BJ (cell line): Measurements from ENCODE around the gene TOMM7. TPM values are rescaled to one million over a fixed set of nuclear protein-coding genes. Genes with fewer than 3 reads are reported as not detected.
A peak's percentile ranks its signal among the peaks of the same experiment; 100 is the strongest.

Experiments
- CTCF ChIA-PET: fragments of 350-600 bp; formaldehyde crosslinking; extraction: SDS; loops from one replicate; lab custom pipeline; 2021; ENCODE audit warnings: antibody characterized with exemption, inconsistent platforms; lab: Yijun Ruan, JAX
- POLR2A ChIA-PET: fragments of 300-600 bp; sonication (Branson Sonifier 250); formaldehyde crosslinking; extraction: SDS; loops from one replicate; lab custom pipeline; 2021; ENCODE audit warnings: antibody characterized with exemption; lab: Charles Lee
- DNase-seq: peaks from one replicate; pipeline ENCODE4 v3.0.0-alpha.2; 2011; ENCODE audit warnings: low read depth
- H3K27me3 ChIP-seq: 2 replicates; pipeline ENCODE4 v1.6.0; 2011; ENCODE audit warnings: low read length; ENCODE audit not compliant: control insufficient read depth, insufficient read depth
- H3K36me3 ChIP-seq: 2 replicates; pipeline ENCODE4 v1.5.1; 2011; ENCODE audit warnings: low read length; ENCODE audit not compliant: control insufficient read depth, insufficient read depth
- H3K4me3 ChIP-seq: 2 replicates; pipeline ENCODE4 v1.5.1; 2011; ENCODE audit warnings: low read depth, mild to moderate bottlenecking, control low read depth, low read length
- polyA plus RNA-seq: library from polyadenylated mRNA; depleted of rRNA; stranded (reverse); fragments of >200 nt; gene quantifications from 2 replicates; pipeline ENCODE4 v1.2.3, GENCODE V29; 2011
- TF ChIP-seq, protein P1 (sequence below): IDR thresholded peaks from 2 replicates; pipeline ENCODE4 v1.5.1; 2011; ENCODE audit warnings: low read depth, mild to moderate bottlenecking, control low read depth, inconsistent platforms, low read length, moderate library complexity; ENCODE audit not compliant: insufficient read depth

TOMM7 gene
- polyA plus RNA-seq, 1 experiment: 346 TPM

DNA sequence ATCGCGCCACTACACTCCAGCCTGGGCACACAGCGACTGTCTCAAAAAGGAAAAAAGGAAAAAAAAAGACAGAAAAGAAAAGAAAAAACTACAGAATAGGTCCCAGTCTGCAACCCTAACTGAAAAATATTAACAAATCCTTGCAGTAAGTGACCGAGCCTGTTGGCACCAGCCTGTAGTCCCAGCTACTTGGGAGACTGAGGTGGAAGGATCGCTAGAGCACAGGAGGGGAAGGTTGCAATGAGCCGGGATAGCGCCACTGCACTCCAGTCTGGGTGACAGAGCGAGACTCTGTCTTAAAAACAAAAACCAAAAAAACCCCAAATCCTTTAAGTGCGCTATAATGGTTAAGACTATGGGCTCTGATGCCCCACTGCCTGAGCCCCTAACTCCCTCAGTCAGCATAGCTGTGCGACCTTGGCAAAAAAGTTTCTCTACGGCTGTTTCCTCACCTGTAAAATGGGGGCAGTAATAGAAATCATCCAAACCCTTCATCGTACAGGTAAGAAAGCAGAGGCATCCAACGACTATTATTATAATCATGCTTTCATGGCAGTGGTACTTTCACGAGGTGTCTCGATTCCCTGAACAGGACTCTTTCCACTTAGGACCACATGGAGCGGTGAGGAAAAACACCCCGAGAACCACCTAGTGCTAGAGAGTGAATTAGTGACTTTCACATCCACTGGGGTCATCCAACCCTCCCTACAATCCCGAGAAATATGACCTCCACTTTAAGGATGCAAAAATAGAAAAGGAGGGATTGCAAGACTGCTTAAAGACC is 755 bp downstream of the TOMM7 start:
- POLR2A ChIA-PET: no interaction called here
- TF ChIP-seq, protein P1, sequence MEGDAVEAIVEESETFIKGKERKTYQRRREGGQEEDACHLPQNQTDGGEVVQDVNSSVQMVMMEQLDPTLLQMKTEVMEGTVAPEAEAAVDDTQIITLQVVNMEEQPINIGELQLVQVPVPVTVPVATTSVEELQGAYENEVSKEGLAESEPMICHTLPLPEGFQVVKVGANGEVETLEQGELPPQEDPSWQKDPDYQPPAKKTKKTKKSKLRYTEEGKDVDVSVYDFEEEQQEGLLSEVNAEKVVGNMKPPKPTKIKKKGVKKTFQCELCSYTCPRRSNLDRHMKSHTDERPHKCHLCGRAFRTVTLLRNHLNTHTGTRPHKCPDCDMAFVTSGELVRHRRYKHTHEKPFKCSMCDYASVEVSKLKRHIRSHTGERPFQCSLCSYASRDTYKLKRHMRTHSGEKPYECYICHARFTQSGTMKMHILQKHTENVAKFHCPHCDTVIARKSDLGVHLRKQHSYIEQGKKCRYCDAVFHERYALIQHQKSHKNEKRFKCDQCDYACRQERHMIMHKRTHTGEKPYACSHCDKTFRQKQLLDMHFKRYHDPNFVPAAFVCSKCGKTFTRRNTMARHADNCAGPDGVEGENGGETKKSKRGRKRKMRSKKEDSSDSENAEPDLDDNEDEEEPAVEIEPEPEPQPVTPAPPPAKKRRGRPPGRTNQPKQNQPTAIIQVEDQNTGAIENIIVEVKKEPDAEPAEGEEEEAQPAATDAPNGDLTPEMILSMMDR: no peak
- Histone ChIP-seq H3K36me3 (no peaks in the 10 kb centered on the region), H3K4me3 (peak overlapping the region; percentile 67), H3K27me3 (peaks cover 1% of the 10 kb centered on the region; the same call in 1 of the 2 replicates)
- CTCF ChIA-PET: interaction anchor here (0.6 to 1.7 kb wide), 9 partner anchors 8 to 265 kb away, joined by 3 to 10 read pairs (median 3); partner anchors contain the start of gene IL6
- DNase-seq: no peak

DNA sequence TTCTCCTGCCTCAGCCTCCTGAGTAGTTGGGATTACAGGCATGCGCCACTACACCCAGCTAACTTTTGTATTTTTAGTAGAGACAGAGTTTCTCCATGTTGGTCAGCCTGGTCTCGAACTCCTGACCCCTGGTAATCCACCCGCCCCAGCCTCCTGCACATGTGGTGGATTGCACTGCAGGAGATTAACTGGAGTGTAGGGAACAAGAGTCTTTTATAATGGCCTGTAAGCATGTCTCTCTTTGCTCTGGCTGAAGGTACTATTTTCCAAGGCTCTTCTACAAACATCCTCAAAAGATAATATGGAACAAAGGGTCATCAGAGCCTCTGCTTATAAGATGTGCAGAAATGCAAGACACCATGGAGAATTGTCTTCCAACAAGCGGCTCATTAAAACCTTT is 3.2 kb downstream of the TOMM7 start:
- DNase-seq: no peak
- POLR2A ChIA-PET: no interaction called here
- TF ChIP-seq, protein P1: no peak
- CTCF ChIA-PET: interaction anchor here (0.6 kb wide), 1 partner anchor 93 kb away, joined by 3 read pairs; the partner anchor contains the start of gene IL6
- H3K36me3 ChIP-seq: no peaks in the 10 kb centered on the region; the same call in 1 of the 2 replicates
- no peaks in the 10 kb centered on the region for H3K27me3 ChIP-seq
- H3K4me3 ChIP-seq: no peak overlapping the region

DNA sequence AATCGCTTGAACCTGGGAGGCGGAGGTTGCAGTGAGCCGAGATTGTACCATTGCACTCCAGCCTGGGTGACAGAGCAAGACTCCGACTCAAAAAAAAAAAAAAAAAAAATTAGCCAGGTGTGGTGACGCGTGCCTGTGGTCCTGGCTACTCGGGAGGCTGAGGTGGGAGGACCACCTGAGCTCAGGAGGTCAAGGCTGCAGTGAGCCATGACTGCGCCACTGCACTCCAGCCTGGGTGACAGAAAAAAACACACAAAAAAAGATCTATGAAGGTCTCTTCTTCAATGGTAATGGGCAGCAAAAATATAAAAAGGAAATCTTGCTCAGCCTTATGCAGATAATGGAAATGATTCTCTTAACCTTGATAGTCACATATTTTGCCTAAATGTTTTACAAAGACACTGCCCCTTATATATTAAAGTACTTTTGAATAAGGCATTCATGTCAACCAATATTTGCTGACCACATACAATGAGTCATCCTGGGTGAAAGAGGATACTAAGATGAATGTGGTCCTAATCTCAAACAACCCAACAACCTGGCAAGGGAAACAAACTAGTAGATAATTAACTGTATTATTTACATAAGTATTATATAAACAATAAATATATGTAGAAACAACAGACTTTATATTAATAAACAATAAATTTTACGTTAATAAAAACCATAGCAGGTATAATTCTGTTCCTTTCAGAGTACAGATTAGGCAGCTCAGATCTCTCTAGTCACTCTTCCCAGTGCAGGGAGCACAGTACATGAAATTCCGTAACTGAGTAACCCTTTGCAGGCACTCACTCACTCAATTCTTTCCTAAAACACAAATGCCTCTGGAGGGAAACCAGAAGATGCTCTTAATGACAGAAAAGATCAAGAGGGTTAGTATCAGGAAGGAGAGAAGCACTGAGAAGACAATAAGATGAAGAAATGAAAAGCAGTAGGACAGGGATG is 8.1 kb downstream of the TOMM7 start:
- ChIA-PET POLR2A (no interaction called here), CTCF (no interaction called here)

DNA sequence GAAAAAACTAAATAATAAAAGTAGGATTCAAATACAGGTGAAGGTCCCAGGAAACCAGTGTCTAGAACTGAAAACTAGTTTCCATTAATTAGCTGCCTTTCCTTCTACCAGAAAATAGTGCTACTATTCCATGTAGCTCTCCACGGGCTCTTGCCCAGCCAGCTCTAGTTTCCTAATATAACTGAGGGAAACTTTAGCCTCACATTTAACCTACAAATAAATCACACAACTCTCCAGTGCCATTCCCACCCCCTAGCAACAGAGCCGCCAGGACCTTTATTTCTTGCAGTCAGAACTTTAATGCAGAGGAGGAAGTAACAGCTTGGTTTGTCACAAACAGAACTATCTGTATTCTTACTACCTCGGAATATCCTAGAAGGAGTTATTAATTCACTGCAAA is 10.3 kb downstream of the TOMM7 start:
- TF ChIP-seq, protein P1: no peak
- H3K36me3 ChIP-seq: peaks cover 3% of the 10 kb centered on the region
- H3K27me3 ChIP-seq: no peaks in the 10 kb centered on the region
- no peak overlapping the region for H3K4me3 ChIP-seq
- POLR2A ChIA-PET: no interaction called here
- CTCF ChIA-PET: interaction anchor here (1.0 to 2.1 kb wide), 3 partner anchors 10 to 243 kb away, joined by 4 to 10 read pairs (median 5); partner anchors contain the start of gene TOMM7
- DNase-seq: no peak

More for the DNA sequence above, 8.1 kb downstream of the TOMM7 start:
- TF ChIP-seq, protein P1: no peak
- Histone ChIP-seq H3K36me3 (peaks cover 3% of the 10 kb centered on the region), H3K4me3 (no peak overlapping the region), H3K27me3 (no peaks in the 10 kb centered on the region)
- no peak for DNase-seq
